Gastrocnemius medialis (tissue), 4 donors: ENCODE data around the gene NRCAM. TPM values are rescaled to one million over a fixed set of nuclear protein-coding genes. Genes with fewer than 3 reads are reported as not detected.

Experiments used
- ATAC-seq, 2 donors: fragments of 150-250 bp; one replicate each; pipeline ENCODE4 v1.9.1; 2016
- DNase-seq, 2 donors: peaks; one replicate each; pipeline ENCODE4 v3.0.0-alpha.2; 2019
- H3K27ac ChIP-seq, 4 donors: fragments of 200-600 bp; sonication (generic); 1 replicate in 1 of 4; 2 replicates in 3 of 4; pipeline ENCODE4 v1.5.1; 2016 to 2018; ENCODE audit warnings: mild to moderate bottlenecking in 2 of 4, moderate library complexity in 1 of 4
- H3K27me3 ChIP-seq, 3 donors: fragments of 200-600 bp; sonication (generic) in 2 of 3; 1 replicate in 1 of 3; 2 replicates in 2 of 3; pipeline versions ENCODE4 v1.5.1 to v1.6.0; 2016 to 2019; ENCODE audit warnings: mild to moderate bottlenecking in 1 of 3, moderate library complexity in 1 of 3
- H3K36me3 ChIP-seq, 2 donors: fragments of 200-600 bp; sonication (generic) in 1 of 2; one replicate each; pipeline ENCODE4 v1.5.1; 2017 to 2018
- H3K4me1 ChIP-seq, 2 donors: fragments of 200-600 bp; sonication (generic) in 1 of 2; one replicate each; pipeline ENCODE4 v1.5.1; 2016 to 2017; ENCODE audit warnings: mild to moderate bottlenecking in 2 of 2
- H3K4me3 ChIP-seq, 4 donors: fragments of 200-600 bp; sonication (generic) in 3 of 4; 1 replicate in 1 of 4; 2 replicates in 3 of 4; pipeline ENCODE4 v1.5.1; 2016 to 2019; ENCODE audit warnings: mild to moderate bottlenecking in 2 of 4
- H3K9me3 ChIP-seq, 3 donors: fragments of 200-600 bp; sonication (generic) in 2 of 3; 1 replicate in 1 of 3; 2 replicates in 2 of 3; pipeline ENCODE4 v1.5.1; 2016 to 2019
- POLR2A ChIP-seq, 2 donors: fragments of 450-650 bp; IDR thresholded peaks; one replicate each; pipeline ENCODE4 v1.6.1; 2017; ENCODE audit warnings: antibody characterized with exemption in 2 of 2, mild to moderate bottlenecking in 2 of 2, moderate library complexity in 2 of 2
- in situ Hi-C, 4 donors: fragments of 200-750 bp; cut with MboI; loops; one replicate each; pipeline versions ENCODE4 v1.15.0 to v1.8.0; 2017; ENCODE audit warnings: low sequenced_read_pairs in 4 of 4
- intact Hi-C: fragments of 100-400 bp; cut with DNase I; formaldehyde crosslinking; loops from one replicate; pipeline ENCODE4 v1.15.1; 2023; ENCODE audit warnings: low total_unique reads
- total RNA-seq, 4 donors: library from RNA; depleted of rRNA; stranded (reverse); fragments of >200 nt; gene quantifications; one replicate each; pipeline versions ENCODE4 v1.1.0 to v1.2.3, GENCODE V29; 2016
- TF ChIP-seq, protein P1 (sequence below), 5 experiments: fragments of 450-650 bp in 3 of 5; fragments of 200-600 bp in 2 of 5; sonication (generic) in 2 of 5; IDR thresholded peaks in 4 of 5; conservative IDR thresholded peaks in 1 of 5; 1 replicate in 4 of 5; 2 replicates in 1 of 5; pipeline ENCODE4 v1.5.1; 2016 to 2019; ENCODE audit warnings: antibody characterized with exemption in 5 of 5, mild to moderate bottlenecking in 3 of 5, moderate library complexity in 3 of 5

The NRCAM gene
- total RNA-seq, 4 donors from 2014 or later = 0.18 to 0.31 (median 0.23) TPM; not detected in 1

DNA sequence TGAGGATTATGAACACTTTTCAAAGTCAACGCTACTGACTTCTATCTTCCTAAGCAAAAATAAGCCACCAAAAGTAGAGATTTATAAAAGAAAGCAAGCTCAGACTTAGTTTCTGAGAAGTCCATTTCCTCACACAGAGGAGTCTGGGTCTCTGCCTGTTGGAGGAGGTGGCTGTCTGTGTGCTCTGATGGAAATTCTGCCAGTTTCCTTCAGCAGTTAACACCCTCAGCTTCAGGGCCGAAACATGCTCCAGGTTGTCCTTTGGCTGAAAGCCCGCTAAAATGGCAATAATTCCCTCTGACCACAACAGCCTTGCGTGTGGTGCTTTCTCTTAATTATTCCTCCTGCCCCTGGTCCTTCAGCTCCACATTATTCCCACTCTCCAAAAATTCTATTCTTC lies 198.3 kb downstream of the NRCAM start:
- TF ChIP-seq, protein P1, sequence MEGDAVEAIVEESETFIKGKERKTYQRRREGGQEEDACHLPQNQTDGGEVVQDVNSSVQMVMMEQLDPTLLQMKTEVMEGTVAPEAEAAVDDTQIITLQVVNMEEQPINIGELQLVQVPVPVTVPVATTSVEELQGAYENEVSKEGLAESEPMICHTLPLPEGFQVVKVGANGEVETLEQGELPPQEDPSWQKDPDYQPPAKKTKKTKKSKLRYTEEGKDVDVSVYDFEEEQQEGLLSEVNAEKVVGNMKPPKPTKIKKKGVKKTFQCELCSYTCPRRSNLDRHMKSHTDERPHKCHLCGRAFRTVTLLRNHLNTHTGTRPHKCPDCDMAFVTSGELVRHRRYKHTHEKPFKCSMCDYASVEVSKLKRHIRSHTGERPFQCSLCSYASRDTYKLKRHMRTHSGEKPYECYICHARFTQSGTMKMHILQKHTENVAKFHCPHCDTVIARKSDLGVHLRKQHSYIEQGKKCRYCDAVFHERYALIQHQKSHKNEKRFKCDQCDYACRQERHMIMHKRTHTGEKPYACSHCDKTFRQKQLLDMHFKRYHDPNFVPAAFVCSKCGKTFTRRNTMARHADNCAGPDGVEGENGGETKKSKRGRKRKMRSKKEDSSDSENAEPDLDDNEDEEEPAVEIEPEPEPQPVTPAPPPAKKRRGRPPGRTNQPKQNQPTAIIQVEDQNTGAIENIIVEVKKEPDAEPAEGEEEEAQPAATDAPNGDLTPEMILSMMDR (IDR thresholded peaks at IDR 0.05 in 4 of 5, conservative IDR thresholded peaks at IDR 0.05 in 1 of 5) = no peak
- no peak for TF ChIP-seq POLR2A (IDR thresholded peaks at IDR 0.05)
- in situ Hi-C loops (no loop called here), intact Hi-C loops (no loop called here)
- no peak overlapping the region for H3K27ac ChIP-seq
- no peaks in the 10 kb centered on the region for H3K27me3 ChIP-seq
- H3K36me3 ChIP-seq = no peaks in the 10 kb centered on the region
- ATAC-seq (no peak), DNase-seq (no peak)
- no peak overlapping the region for H3K4me3 ChIP-seq
- H3K9me3 ChIP-seq = no peaks in the 10 kb centered on the region
- peaks cover 4 to 5% of the 10 kb centered on the region in 2 donors for H3K4me1 ChIP-seq

DNA sequence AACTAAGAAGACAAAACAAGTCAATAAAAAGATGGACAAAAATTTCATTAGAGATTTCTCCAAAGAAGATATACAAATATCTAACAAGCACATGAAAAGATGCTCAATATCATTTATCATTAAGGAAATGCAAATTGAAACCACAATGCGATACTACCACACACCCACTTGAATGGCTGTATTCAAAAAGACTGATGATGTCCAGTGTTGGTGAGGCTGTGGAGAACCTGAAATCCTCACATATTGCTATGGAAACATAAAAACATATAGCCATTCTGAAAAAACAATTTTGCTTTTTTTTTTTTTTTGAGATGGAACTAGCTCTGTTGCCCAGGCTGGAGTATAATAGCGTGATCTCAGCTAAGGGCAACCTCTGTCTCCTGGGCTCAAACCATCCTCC lies 202.0 kb downstream of the NRCAM start:
- H3K9me3 ChIP-seq = no peaks in the 10 kb centered on the region
- H3K27ac ChIP-seq = no peak overlapping the region
- no peaks in the 10 kb centered on the region for H3K27me3 ChIP-seq
- intact Hi-C loops (no loop called here), in situ Hi-C loops (no loop called here)
- H3K4me1 ChIP-seq = no peaks in the 10 kb centered on the region
- ATAC-seq = no peak
- no peak for DNase-seq
- TF ChIP-seq, protein P1 (IDR thresholded peaks at IDR 0.05 in 4 of 5, conservative IDR thresholded peaks at IDR 0.05 in 1 of 5) = no peak
- H3K36me3 ChIP-seq = no peaks in the 10 kb centered on the region
- no peak overlapping the region for H3K4me3 ChIP-seq

DNA sequence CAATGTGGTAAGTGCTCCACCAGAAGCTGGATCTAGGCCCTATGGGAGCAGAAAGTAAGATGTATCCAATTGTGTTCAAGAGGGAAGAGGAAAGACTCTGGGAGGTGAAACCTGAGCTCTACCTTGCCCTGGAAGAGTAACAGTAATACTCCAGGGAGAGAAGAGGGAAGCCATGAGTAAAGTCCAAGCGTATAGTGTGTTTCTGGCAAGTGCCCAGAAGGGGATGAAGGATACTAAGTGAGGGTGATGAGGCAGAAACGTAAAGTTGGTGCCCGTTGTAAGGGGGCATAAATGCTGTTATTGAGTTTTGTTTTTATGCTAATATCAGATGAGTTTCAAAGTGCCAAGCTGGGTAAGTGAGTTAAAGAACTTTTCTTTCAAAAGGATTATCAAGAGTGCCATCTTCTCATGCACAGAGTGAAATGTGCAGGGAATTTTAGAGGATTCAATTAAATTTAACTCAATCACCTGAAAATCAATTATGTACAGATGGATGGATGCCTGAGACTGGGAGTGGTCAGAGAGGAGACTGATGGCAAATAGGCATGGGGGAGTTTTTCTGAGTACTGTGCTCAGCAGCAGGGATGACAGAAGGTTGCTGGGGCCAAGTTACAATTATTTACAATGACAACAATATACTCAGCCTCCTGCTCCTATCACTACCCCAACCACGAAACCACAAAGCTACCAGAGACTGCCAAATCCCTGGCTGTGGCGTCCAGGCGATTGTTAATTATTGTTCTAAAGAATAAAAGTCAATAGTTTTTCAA lies 202.8 kb downstream of the NRCAM start:
- no peaks in the 10 kb centered on the region for H3K36me3 ChIP-seq
- no peaks in the 10 kb centered on the region for H3K27me3 ChIP-seq
- H3K4me1 ChIP-seq = no peaks in the 10 kb centered on the region
- TF ChIP-seq POLR2A (IDR thresholded peaks at IDR 0.05) = no peak
- TF ChIP-seq, protein P1 (IDR thresholded peaks at IDR 0.05 in 4 of 5, conservative IDR thresholded peaks at IDR 0.05 in 1 of 5) = no peak
- H3K9me3 ChIP-seq = no peaks in the 10 kb centered on the region
- no peak overlapping the region for H3K4me3 ChIP-seq
- ATAC-seq = no peak
- no peak overlapping the region for H3K27ac ChIP-seq
- intact Hi-C loops = no loop called here
- in situ Hi-C loops = no loop called here
- no peak for DNase-seq

DNA sequence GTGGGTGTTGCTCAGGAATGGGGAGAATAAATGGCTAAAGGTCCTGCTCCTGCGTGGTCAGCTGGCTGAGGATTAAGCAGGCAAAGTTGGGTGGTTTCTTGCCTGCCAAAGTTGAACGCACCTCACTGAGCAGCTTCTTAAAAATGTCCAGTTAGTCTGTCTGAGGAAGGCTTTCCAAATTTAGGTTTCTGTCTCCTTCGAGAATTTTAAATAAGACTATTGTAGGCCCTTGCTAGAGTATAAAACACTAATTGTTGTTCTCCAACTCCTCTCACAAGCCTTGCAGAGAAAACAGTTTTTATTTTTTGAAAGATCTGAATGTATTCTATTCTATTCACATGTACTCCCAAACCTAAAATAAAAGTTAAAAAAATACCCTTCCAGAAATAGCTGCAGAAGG lies 204.1 kb downstream of the NRCAM start:
- Histone ChIP-seq H3K36me3 (no peaks in the 10 kb centered on the region), H3K4me3 (no peak overlapping the region), H3K27ac (no peak overlapping the region), H3K27me3 (no peaks in the 10 kb centered on the region), H3K4me1 (no peaks in the 10 kb centered on the region), H3K9me3 (no peaks in the 10 kb centered on the region)
- ATAC-seq (no peak), DNase-seq (no peak)
- intact Hi-C loops = no loop called here
- TF ChIP-seq, protein P1 (IDR thresholded peaks at IDR 0.05 in 4 of 5, conservative IDR thresholded peaks at IDR 0.05 in 1 of 5) = no peak
- TF ChIP-seq POLR2A (IDR thresholded peaks at IDR 0.05) = no peak
- in situ Hi-C loops = no loop called here

DNA sequence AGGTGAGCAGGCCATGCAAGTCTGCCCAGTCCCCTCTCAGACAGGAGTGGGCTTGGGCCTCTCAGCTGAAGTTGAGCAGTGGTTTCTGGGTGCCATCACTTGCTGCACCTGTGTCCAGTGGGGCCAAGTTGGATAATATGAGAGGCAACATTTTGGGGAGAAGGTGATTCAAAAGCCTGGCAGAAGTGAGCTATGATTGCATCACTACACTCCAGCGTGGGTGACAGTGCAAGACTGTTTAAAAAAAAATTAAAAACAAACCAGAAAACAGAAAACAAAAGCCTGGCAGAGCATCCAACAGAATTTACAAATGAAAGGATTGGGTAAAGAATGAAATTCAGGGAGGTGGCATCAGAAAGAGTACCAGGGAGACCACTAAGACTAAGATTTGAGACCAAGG lies 204.5 kb downstream of the NRCAM start:
- no peaks in the 10 kb centered on the region for H3K9me3 ChIP-seq
- ATAC-seq (no peak), DNase-seq (no peak)
- no peaks in the 10 kb centered on the region for H3K27me3 ChIP-seq
- no peak overlapping the region for H3K27ac ChIP-seq
- no peak for TF ChIP-seq POLR2A (IDR thresholded peaks at IDR 0.05)
- no peaks in the 10 kb centered on the region for H3K4me1 ChIP-seq
- in situ Hi-C loops = no loop called here
- H3K4me3 ChIP-seq = no peak overlapping the region
- H3K36me3 ChIP-seq = no peaks in the 10 kb centered on the region
- intact Hi-C loops = no loop called here
